K562 (cell line): Measurements from ENCODE around the gene VEGFB. TPM values are rescaled to one million over a fixed set of nuclear protein-coding genes. Genes with fewer than 3 reads are reported as not detected.

Experiments used
- BCOR ChIP-seq: fragments of 450-650 bp; IDR thresholded peaks from 2 replicates; pipeline ENCODE4 v1.6.1; 2016
- CHCHD3 ChIP-seq: fragments of 250-450 bp; sonication (Bioruptor Pico); IDR thresholded peaks from 2 replicates; pipeline ENCODE4 v2.1.2; 2022; ENCODE audit warnings: mild to moderate bottlenecking
- CHD1 ChIP-seq: fragments of 200-600 bp; sonication (generic); IDR thresholded peaks from one replicate; pipeline ENCODE4 v1.6.1; 2012; ENCODE audit warnings: mild to moderate bottlenecking, moderate library complexity, low read length, inconsistent platforms
- HIVEP1 ChIP-seq: fragments of 250-450 bp; sonication (Bioruptor Pico); IDR thresholded peaks from 2 replicates; pipeline ENCODE4 v1.4.0; 2020; ENCODE audit warnings: mild to moderate bottlenecking
- ILK ChIP-seq: fragments of 450-650 bp; IDR thresholded peaks from 2 replicates; pipeline ENCODE4 v1.6.1; 2016; ENCODE audit warnings: missing genetic modification characterization, low read depth, mild to moderate bottlenecking, missing compliant biosample characterization, moderate library complexity, borderline replicate concordance
- MEF2A ChIP-seq: IDR thresholded peaks from 2 replicates; pipeline ENCODE4 v1.6.1; 2011; ENCODE audit warnings: low read depth, mild to moderate bottlenecking, low read length, moderate library complexity; ENCODE audit not compliant: control insufficient read depth
- NONO ChIP-seq, 2 experiments: fragments of 200-400 bp in 1 of 2; fragments of 450-650 bp in 1 of 2; formaldehyde crosslinking in 1 of 2; IDR thresholded peaks; 2 replicates each; pipeline ENCODE4 v1.6.1; 2017; ENCODE audit warnings: low read depth in 2 of 2, mild to moderate bottlenecking in 2 of 2, moderate library complexity in 2 of 2, low read length in 1 of 2
- RCOR1 ChIP-seq, 2 experiments: IDR thresholded peaks; 2 replicates each; pipeline ENCODE4 v1.6.1; 2012; ENCODE audit warnings: low read depth in 2 of 2, low read length in 2 of 2, borderline replicate concordance in 1 of 2, improper control_type of control experiment in 1 of 2
- ZNF124 ChIP-seq: sonication (generic); formaldehyde crosslinking; IDR thresholded peaks from 2 replicates; pipeline ENCODE4 v1.8.1; 2022; ENCODE audit warnings: missing genetic modification reagents
- ZNF584 ChIP-seq: fragments of 200-800 bp; sonication (Bioruptor generic); IDR thresholded peaks from 2 replicates; pipeline ENCODE4 v1.6.1; 2016; ENCODE audit warnings: low read depth, mild to moderate bottlenecking, missing genetic modification characterization, missing compliant biosample characterization
- ZNF785 ChIP-seq: fragments of 250-450 bp; sonication (Bioruptor Pico); IDR thresholded peaks from 2 replicates; pipeline ENCODE4 v1.4.0; 2020; ENCODE audit warnings: mild to moderate bottlenecking
- polyA plus RNA-seq, 8 experiments: library from polyadenylated mRNA; depleted of rRNA in 4 of 8; stranded (reverse) in 5 of 8; unstranded in 3 of 8; fragments of >200 nt; fragmentation: Nextera tagmentation in 2 of 8; fragmentation: Illumina TruSeq in 1 of 8; extraction: Ambion mirVana in 2 of 8; extraction: Trizol in 1 of 8; gene quantifications; 2 replicates each; pipeline versions ENCODE4 v1.2.1 to v1.2.3, GENCODE V29; 2011 to 2014; ENCODE audit warnings: inconsistent platforms in 1 of 8, missing spikeins in 1 of 8
- total RNA-seq, 7 experiments: library from RNA; depleted of rRNA in 6 of 7; stranded (reverse); fragments of >200 nt in 6 of 7; fragmentation: Illumina TruSeq in 2 of 7; extraction: Trizol in 2 of 7; gene quantifications; 2 replicates each; pipeline versions ENCODE4 v1.2.1 to v1.2.3, GENCODE V29; 2011 to 2021; ENCODE audit warnings: low replicate concordance in 1 of 7
- TF ChIP-seq, protein P1 (sequence below): sonication (generic); formaldehyde crosslinking; IDR thresholded peaks from 2 replicates; pipeline ENCODE4 v1.8.0; 2022; ENCODE audit warnings: mild to moderate bottlenecking, low read depth, missing genetic modification reagents
- TF ChIP-seq, protein P2 (sequence below): fragments of 250-450 bp; sonication (Bioruptor Pico); IDR thresholded peaks from 2 replicates; pipeline ENCODE4 v1.4.0; 2020; ENCODE audit warnings: mild to moderate bottlenecking, moderate library complexity
- TF ChIP-seq, protein P3 (sequence below), 2 experiments: fragments of 450-650 bp; IDR thresholded peaks; 2 replicates each; pipeline ENCODE4 v1.6.1; 2016; ENCODE audit warnings: mild to moderate bottlenecking in 2 of 2, borderline replicate concordance in 1 of 2, low read depth in 1 of 2, moderate library complexity in 1 of 2

Gene VEGFB
- total and polyA plus RNA-seq, 9 of the 15 experiments (the other 6 are each of a cell fraction or from before 2014, with no cell fraction given): 11.0 to 83.4 (median 25.7) TPM

DNA sequence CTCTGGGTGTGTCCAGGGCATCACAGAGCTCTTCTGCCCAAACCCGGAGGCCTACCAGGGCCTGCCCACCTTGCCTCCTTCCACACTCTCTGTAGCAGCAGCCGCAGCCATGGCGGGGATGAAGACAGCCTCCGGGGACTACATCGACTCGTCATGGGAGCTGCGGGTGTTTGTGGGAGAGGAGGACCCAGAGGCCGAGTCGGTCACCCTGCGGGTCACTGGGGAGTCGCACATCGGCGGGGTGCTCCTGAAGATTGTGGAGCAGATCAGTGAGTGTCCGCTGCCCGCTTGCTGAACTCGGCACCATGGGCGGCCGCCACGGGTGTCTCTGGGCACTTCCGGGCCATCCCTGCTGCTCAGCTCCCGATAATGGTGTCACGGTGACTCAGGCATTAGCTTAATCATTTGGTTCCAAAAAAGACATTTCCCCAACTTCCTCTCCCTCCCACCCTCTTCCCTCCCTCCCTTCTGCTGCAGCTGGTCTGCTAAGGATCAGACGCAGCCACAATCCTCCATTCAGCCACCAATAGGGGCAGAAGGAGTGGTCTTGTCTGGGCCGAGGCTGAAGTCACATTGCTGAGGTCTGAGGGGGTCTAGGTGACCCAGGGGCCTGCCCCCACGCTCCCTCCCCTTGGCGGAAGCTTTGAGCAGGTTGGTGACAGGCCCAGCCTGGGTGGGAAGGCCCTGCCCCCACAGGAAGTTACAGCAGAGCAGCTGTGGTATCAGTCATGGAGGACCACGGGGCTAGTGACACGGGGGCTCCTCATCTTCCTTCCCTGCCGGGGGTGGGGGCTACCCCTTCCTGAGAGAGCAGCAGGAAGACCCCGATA is 26.9 kb upstream of the VEGFB start (continued):
- TF ChIP-seq, protein P1, sequence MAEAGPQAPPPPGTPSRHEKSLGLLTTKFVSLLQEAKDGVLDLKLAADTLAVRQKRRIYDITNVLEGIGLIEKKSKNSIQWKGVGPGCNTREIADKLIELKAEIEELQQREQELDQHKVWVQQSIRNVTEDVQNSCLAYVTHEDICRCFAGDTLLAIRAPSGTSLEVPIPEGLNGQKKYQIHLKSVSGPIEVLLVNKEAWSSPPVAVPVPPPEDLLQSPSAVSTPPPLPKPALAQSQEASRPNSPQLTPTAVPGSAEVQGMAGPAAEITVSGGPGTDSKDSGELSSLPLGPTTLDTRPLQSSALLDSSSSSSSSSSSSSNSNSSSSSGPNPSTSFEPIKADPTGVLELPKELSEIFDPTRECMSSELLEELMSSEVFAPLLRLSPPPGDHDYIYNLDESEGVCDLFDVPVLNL: no peak
- TF ChIP-seq RCOR1 (IDR thresholded peaks at IDR 0.05; ENCODE audit: borderline replicate concordance in 1 of 2, low read depth in 2 of 2, low read length in 2 of 2) (no peak), BCOR (no peak; the same call in 1 of the 2 replicates), ZNF124 (CRISPR knock-in tag) (no peak), CHD1 (no peak), ZNF785 (no peak), NONO (IDR thresholded peaks at IDR 0.05; ENCODE audit: low read depth in 2 of 2, low read length in 1 of 2) (no peak), CHCHD3 (CRISPR knock-in tag) (no peak), MEF2A (peak; percentile 17; the same call in 1 of the 2 replicates), ILK (no peak), HIVEP1 (CRISPR knock-in tag) (no peak), ZNF584 (CRISPR knock-in tag) (0 out of 2 replicates have a peak, but pooled peaks have one; percentile 29)
- TF ChIP-seq, protein P2, sequence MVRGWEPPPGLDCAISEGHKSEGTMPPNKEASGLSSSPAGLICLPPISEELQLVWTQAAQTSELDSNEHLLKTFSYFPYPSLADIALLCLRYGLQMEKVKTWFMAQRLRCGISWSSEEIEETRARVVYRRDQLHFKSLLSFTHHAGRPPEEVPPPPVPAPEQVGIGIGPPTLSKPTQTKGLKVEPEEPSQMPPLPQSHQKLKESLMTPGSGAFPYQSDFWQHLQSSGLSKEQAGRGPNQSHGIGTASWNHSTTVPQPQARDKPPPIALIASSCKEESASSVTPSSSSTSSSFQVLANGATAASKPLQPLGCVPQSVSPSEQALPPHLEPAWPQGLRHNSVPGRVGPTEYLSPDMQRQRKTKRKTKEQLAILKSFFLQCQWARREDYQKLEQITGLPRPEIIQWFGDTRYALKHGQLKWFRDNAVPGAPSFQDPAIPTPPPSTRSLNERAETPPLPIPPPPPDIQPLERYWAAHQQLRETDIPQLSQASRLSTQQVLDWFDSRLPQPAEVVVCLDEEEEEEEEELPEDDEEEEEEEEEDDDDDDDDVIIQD: no peak
- TF ChIP-seq, protein P3, sequence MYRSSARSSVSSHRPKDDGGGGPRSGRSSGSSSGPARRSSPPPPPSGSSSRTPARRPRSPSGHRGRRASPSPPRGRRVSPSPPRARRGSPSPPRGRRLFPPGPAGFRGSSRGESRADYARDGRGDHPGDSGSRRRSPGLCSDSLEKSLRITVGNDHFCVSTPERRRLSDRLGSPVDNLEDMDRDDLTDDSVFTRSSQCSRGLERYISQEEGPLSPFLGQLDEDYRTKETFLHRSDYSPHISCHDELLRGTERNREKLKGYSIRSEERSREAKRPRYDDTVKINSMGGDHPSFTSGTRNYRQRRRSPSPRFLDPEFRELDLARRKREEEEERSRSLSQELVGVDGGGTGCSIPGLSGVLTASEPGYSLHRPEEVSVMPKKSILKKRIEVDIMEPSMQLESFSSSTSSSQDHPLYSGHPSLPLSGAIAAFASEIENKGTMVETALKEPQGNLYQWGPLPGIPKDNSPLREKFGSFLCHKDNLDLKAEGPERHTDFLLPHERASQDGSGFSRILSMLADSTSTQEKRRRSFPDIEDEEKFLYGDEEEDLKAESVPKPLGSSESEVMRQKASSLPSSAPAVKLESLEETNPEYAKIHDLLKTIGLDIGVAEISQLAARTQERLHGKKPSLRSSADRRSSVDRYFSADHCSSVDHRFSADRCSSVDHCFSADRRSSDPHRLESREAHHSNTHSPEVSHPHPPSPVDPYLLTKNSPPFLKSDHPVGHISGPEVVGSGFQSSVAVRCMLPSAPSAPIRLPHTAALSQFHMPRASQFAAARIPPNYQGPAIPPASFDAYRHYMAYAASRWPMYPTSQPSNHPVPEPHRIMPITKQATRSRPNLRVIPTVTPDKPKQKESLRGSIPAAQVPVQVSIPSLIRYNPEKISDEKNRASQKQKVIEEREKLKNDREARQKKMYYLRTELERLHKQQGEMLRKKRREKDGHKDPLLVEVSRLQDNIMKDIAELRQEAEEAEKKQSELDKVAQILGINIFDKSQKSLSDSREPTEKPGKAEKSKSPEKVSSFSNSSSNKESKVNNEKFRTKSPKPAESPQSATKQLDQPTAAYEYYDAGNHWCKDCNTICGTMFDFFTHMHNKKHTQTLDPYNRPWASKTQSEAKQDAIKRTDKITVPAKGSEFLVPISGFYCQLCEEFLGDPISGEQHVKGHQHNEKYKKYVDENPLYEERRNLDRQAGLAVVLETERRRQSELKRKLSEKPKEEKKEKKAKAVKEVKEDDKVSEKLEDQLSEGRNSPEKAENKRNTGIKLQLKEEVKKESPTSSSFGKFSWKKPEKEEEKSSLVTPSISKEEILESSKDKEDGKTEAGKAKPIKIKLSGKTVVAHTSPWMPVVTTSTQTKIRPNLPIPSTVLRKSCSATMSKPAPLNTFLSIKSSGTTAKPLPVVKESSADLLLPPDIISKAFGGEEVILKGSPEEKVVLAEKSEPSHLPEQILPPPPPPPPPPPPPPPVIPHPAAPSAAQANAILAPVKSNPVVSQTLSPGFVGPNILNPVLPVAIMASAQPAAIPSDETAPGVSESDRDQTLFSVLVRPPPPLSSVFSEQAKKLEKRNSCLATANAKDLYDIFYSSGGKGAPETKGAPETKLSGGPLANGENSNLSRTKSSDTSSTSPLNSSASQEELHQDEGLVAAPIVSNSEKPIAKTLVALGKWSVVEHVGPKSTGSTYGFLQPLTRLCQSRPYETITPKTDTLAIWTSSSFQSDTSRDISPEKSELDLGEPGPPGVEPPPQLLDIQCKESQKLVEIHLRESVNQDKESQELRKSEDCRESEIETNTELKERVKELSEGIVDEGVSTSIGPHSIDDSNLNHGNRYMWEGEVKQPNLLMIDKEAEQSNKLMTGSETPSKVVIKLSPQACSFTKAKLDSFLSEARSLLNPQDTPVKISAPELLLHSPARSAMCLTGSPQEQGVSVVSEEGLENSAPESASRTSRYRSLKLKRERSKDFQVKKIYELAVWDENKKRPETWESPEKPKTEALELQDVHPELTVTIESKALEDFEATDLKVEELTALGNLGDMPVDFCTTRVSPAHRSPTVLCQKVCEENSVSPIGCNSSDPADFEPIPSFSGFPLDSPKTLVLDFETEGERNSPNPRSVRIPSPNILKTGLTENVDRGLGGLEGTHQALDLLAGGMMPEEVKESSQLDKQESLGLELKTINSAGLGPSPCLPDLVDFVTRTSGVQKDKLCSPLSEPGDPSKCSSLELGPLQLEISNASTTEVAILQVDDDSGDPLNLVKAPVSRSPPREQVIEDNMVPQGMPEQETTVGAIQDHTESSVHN (IDR thresholded peaks at IDR 0.05; ENCODE audit: borderline replicate concordance in 1 of 2, low read depth in 1 of 2): peak in 1 of 2 experiments; percentile 64; a peak in 2 of 4 replicates
